Renal cortical epithelial cell (primary cell): ENCODE data around the gene LCP2. TPM values are rescaled to one million over a fixed set of nuclear protein-coding genes. Genes with fewer than 3 reads are reported as not detected.
A peak's percentile ranks its signal among the peaks of the same experiment; 100 is the strongest.
"Not testable (repeated sequence)": the region's sequence is repeated elsewhere in the genome, so short reads cannot be mapped to it uniquely, and the experiment has no call there.

Source experiments
- DNase-seq: peaks from one replicate; pipeline ENCODE4 v3.0.0-alpha.2; 2011; ENCODE audit warnings: low read depth
- total RNA-seq: library from RNA; depleted of rRNA; stranded (reverse); fragments of >200 nt; gene quantifications from 2 replicates; pipeline ENCODE4 v1.2.3, GENCODE V29; 2014

The LCP2 gene
- total RNA-seq, 1 donor from 2014 or later, result not detected

DNA sequence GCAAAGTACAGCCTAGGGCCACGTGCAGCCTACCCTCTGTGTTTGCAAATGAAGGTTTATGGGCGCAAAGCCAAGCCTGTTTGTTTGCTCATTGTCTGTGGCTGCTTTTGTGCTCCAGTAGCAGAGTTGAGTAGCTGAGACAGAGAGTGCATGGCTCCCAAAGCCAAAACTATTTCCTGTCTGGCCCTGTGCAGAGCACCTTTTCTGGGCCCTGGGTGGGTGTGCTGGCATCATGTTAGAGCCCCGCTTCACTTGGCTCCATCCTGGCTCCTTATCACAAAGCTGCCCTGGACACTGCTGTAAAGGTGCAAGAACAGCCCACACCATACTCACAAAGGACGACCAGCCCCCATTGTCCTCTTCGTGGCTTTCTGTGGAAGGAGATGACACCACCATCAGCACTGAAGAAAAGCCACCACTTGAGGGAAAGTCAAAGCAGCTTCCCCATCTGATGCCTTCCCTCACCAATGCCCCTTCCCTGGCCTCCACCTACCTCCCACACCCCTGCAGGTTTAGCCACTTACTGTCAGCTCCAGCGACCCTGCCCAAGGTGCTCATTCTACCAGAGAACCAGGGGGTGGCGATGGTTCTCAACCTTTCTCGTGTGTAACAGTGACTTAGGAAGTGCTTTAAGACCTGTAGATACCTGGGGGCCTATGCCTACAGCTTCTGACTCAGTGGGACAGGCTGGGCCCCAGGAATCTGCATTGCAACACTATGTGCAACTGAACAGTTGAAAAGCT is 23.4 kb downstream of the LCP2 start:
- peak; percentile 14 for DNase-seq

DNA sequence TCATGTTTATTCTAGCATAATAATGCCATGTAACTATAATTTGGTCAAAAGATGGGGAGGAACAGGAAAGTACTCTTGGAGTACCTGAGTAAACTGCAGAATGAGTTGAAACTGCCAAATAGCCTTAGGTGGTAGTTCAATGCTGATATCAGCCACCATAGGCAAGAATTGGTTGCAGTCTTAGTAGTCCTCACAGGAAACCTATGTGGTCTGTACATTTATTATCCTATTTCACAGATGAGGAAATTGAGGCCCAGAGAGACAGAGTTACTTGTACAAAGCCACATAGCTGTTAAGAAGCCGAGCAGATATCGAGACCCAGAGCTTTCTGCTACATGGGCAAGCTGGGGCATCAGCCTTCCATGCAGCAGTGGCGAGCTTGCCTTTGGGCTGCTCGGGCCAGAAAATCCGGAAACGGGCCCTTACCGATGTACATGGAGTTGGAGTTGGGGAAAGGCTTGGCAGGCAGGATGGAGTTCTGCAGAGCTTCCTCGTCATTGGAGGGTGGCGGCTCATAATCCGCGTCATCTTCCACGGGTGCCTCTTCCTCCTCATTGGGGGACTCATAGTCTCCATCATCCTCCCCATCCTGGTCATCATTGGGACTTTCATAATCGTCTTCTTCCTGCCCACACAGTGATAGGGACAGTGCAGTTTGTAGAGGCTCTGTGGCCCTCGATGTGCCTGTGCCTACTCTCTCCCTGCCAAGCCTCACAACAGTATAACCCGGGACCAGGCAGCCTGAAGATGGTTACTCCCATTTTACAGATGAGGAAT is 27.1 kb downstream of the LCP2 start:
- no peak for DNase-seq

DNA sequence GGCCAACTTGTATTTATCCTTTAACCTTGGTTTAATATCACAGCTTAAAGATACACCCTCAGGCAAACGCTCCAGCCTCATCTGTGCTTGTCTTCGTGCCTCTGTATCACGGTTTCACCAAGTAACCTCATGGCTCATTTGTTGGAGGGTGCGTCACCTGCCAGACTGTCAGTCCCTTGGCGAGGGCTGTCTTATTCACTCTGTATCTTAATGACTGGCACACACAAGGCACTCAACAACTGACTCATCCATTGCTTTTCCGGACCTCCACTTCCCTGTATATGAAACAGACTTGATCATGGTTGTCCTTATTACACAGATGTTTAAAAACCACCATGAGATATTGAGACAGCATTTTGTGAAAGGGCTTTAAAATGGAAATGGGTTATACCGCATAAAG is 28.0 kb downstream of the LCP2 start:
- DNase-seq, result no peak

DNA sequence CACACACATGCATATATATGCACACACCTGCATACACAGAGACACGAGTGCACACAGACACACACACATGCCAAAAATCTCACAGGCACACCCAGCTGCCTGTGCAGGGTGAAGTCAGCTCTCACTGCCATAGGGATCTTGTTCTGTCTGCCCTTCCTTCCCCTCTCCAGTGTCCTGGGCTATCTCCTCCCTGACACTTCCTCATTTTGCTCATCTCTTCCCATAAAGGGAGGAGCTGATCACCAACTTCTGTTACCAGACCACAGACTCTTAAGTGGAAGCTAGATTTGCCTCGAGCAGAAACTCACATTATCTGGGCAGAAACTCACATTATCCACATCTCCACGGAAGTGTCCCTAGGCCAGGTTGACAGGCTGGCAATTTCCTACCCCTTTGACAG is 28.7 kb downstream of the LCP2 start:
- DNase-seq, result no peak

DNA sequence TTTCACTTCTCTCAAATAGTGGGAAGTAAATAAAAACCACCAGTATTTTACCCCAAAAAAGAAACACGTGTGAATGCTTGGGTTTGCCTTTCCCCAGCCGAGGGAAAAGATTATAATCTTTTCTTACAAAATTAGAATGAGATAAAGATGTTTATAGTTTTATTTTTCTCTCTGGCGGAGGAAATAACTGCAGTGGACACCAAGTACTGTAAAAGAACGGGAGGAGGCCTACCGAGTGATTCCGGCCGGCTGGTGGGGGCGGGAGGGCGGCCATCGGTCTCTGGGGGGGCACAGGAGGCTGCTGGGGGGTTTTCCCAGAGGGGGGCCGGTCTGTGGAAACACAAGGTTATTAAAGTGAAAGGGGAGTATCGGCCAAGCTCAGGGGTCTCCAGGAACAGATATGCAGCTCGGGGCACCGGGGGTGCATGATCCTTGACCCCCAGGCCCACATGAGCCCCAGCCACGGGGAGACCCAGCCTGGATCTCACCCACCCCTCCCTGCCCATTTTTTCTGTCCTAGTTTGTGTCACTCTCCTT is 29.4 kb downstream of the LCP2 start:
- no peak for DNase-seq

DNA sequence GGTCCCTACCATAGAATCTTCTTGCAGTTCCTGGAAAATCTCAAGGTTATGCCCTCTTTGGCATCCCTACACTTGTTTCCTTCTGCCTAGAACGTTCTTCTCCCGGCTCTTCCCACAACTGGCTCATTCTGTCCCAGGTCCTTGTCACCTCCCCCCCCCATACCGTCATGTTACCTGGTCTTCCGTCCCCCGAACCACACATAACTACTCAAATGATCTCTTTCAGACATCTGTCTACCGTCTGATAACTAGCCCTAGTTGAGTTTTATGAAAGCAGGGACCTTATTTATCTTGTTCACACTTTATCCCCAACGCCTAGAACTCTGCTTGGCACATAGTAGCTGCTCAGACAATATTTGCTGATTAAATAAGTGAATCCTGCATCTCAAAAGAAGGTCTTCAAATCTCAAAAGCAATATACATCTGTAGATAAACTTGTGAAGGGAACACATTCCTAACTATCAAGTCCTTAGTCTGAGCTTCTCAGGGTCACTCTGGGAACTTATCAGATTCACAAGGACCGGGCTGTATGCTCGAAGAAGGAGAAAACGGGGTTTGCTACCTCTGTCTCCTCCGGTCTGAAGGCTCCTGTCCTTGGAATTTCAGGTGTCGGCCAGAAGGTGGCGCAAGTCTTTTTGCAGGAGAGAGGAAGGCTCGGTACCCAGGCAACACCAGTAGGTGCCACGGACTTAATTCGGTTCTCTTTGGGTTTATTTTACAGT is 30.0 kb downstream of the LCP2 start:
- peak; percentile 56 for DNase-seq

DNA sequence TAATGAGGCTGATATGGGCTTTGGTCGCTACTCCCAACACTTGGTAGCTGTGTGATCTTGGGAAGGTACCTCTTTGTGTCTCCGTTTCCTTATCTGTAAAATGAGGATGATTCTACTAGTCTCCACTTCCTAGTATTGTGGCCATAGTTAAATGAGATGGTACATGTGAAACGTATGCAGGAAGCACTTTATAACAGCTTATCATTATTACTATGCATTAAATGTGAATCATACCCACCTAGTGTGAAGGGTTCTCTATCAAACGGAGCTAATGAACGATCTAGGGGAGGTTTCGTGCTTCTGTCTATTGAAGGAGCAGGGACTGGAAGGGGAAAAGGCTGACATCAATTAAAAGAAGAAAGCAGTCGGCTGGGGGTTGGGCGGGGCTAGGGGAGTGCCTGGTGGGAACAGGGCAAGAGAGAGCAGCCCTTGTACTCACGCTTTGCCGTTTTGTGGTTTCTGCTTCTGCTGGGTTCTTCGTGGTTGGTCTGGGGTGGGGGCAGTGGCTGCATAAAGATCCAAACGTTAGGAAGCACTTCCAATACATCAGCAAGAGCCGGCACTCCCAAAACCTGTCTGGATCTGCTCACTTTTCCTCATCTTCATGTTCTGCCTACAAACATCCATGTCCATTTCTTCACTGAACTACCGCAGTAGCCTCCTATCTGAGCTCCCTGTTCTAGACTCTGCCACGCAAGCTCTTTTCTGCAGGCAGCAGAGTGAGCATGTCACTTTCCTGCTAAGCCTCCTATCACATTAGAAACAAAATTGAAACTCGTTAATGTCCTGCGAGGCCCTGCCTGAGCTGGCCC is 30.8 kb downstream of the LCP2 start:
- no peak for DNase-seq

DNA sequence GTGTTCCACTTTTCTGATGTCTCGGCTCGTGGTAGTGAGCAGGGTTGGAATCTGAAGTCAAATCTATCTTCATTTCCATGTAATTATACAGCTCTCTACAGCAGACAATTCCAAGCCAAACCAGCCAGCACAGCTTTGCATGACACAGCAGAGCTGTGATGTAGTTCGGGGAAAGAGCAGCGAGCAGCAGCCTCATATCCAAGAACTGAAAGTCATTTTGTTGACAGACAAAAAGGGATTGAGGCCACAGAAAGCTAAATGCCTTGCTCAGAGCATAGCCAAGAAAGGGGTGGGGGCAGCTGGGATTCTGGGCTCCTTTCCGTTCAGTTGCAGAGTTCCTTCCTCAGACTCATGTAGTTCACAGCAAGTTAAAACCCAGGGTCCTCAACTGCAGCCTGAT is 32.1 kb downstream of the LCP2 start:
- no peak for DNase-seq

DNA sequence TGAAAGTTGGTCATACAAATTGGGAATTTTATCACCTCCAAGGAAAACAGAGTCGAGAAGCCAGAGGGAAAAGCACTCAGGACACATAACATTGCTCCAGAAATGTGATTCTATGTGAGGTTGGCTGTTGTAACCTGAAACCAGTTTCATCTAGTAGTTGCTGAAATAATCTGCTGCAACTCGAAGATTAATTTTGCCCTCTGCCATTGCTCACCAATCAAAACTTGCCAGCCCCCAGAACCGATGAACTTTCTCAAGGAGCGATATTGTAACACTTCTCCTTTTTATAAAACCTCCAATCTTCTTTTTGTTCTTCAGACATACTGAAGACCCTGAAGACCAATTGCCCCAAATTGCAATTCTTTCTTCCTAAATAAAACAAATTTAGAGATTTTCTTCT is 33.7 kb downstream of the LCP2 start:
- DNase-seq, result no peak

DNA sequence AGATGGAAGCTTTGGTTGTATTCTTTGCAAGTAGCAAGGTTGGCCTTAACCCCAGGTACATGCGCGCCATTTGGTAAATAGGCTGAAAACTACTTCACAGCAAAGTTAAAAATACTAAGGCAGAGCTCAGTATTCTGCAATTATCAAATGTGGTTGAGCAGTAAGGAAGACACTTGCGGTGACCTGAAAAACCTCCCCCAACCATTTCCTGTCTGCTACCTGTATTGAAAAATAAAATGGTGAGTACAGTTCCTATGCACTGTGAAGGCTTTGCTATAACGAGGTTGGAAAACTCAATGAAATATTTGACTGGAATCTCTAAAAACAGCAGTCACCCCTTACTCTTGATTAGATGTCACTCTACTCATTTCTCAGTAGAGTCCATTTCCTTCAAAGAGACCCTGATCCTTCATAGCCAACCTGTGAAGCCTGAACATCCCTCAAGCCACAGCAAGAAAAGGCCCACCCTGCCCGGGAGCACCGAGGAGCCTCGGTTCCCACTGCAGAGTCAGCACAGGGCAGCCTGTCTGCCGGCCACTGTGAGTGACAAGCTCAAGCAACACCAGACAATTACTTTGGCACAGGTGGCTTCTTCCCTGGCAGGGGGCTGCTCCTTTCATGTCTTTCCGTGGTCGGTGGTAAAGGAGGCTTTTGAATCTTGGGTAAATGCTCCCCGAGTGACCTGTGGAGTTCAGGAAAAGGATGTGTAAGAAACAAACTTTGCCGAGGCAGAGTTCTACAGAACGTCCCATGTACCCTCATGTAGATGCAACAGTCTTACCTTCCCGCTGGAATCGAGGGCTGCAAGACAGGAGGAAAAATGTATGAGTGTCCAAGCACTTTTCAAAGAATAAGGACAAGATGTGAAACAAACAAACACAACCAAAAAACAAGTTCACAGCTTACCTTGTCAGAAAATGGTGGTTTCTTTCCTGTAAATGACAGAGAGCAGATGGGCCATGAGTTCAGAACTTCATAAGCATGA is 35.2 kb downstream of the LCP2 start:
- DNase-seq, result no peak

DNA sequence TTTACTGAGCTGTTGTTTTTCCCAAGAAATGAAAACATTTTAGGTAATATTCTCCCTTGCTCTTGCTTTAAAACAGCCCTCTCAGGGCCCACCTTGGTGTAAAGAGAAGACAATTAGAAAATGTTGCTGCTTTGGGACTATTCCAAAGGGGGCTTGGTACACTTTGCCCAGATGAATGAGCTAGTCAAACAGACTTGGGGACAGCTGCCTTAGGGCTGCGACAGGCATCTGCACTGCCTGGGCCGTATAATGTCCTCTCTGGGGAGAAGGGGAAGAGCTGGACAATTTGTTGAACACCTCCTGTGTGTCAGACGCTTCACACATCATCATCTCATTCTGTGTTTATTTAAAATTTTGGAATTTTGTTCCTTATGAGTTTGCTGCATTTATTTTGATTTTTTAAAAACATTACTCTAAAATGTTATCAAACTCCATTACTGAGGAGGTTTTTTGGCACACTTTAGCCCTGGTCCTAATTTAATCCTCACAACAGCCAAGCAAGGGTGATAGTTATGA is 36.0 kb downstream of the LCP2 start:
- DNase-seq, result no peak

DNA sequence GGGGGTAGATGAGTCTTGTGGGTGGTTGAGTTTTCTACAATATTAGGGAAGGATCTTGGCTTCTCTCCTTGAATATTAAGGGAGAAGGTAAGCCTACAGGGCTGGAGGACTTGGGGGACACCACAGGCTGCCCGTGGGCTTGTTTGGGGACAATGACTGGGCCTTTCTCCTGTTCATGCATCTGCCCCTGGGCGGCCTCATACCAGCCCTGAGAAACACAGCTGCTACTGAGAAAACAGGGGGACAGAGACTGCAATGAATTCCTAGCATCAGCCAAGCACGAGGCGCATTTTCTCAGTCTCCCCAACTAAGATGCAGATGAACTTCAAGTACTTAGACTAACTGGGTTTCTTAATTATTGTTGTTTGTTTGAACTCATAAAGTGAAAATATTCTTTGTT is 40.2 kb downstream of the LCP2 start:
- DNase-seq, result no peak

DNA sequence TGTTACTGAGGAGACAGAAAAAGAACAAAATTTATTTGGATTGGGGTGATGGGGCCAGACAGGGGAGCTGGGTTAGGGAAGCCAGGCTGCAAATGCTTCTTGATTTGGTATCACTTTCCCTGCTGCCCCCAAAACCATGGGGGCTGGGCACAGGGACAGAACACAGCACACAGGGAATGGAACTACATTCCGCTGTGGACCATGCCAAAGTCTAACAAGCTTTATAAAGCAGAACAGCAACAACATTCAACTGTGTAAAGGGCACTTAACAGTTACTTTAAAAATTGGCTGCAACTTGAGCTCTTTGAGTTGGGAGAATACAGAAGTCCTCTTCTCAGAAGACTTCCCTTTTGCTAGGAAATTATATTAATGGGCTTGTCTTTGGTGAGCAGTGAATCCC is 41.0 kb downstream of the LCP2 start:
- DNase-seq, result no peak

DNA sequence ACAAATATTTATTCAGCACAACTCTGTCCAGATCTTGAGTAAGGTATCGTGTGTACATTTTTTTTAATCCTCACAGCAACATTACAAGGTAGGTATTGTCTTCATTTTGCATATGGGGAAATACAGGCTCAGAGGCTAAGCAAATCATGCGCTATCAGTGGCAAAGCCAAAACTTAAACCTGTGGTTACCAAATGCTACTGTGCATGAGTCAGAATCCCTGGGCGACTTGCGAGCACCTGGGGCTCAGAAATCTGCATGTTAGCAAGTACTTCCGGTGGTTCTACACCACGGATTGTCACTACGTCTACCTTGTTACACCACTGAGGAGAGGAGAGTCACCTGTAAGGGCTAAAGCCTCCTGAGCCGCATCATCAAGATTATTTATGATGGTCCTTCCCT is 43.5 kb downstream of the LCP2 start:
- peak; percentile 33 for DNase-seq

DNA sequence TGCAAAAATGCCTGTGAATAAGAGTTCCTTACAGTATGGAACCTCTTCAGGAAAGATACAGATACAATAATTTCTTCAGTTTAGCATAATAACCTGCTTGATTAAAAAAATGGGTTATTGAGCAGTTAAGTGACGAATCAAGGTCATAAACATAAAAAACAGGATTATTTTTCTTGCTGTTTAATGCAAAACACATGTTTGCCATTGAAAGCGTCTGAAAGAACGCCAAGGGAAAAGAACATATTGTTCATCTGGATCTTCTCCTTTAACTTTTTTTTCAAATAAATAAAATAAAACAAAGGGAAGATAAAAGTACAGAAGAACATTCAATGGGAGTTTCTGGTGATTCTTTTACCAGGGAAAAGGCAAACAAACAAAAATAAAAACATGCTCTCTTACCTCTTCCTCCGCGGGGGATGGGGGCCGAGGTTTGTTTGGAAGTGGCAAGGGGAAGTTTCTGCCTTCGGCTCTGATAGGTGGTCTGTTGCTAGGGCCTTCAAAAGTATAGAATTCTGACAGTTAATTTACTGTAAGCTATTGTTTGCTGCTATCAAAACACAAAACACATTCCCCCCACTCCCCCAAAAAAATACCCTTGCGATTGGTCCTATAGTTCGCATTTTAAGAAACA is 44.7 kb downstream of the LCP2 start:
- no peak for DNase-seq

DNA sequence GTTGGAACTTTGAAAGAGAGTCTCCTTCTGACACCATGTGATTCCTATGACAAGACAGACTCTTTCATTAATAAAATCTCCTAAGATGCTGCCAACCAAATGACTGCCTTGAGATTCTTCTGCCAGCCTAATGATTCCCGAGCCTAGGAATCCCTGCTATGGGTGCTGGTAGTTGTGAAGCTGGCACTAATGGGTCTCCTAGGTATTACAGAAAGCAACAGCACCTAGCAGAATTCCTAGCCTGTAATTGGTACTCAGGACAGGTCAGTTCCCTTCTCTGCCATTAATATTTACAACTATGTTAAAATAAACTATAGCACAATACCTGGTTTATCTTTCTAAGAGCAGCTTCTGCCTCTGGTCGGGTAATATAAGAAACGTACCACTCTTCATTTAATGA is 45.5 kb downstream of the LCP2 start:
- no peak for DNase-seq

DNA sequence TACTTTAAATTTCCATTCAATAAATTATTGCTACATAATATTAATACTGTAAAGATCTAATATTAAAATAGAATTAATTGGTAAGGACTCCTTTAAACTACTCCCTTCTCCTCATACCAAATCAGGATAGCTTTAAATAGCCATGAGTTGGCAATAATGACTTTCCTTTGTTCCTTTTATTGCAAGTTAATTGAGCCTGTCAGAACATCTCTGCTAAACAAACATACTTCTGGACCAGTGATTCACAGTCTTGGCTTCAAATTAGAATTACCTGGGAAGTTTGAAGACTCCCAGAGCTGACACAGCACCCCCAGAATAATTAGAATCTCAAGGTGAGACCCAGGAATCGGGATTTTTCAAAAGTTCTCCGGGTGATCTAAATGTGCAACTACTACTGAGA is 46.1 kb downstream of the LCP2 start:
- DNase-seq, result peak; percentile 64

DNA sequence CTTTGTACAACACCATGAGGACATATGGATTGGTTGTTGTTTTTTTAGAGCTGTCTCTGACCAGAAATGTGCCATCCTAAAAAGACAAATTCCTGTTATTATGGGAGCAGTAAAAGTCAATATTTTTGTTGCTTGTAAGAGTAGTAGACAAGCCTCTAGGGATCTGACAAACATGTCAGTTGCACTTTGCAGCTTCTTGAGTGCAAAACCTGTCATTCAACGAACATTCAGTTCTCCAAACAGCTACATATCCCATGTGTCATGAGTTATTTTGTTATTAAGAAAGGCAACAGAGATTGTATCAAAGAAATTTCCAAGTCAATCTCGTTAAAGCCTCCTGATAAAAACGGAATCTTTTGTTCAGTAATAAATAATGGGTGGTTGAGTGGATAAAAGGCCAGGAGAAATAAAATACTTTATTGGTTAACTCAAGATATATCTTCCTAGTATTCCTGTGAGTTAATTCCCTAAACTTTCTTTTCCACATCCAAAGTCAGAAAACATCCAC is 46.7 kb downstream of the LCP2 start:
- no peak for DNase-seq

DNA sequence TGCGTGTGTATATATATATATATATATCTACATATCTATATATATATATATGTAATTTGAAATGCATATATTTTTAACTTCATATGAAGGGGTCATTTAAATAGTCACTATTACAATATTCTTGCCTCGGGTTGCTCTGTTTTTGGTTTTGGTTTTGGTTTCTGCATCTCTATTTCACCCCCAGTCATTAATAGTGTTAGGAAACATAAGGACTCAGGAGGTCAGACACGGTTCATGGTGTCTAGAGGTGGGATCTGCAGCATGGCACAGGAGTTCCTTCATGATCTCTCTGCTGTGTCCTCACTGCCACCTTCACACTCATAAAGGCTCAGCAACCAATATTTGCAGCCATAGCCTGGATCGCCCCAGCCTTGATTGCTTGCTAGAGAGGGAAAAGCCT is 48.2 kb downstream of the LCP2 start:
- DNase-seq, result no peak

DNA sequence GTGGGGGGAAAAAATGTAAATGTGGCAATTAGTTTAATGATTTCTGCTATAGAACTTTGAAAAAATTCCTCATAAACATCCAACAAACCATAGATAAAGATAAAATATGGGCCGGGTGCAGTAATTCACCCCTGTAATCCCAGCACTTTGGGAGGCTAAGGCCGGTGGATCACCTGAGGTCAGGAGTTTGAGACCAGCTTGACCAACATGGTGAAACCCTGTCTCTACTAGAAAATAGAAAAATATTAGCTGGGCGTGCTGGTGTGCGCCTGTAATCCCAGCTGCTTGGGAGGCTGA is 48.7 kb downstream of the LCP2 start:
- not testable (repeated sequence) for DNase-seq
